ENCODE results near the gene GLIPR1.
A peak's percentile ranks its signal among the peaks of the same experiment; 100 is the strongest.
"Not testable (repeated sequence)": the region's sequence is repeated elsewhere in the genome, so short reads cannot be mapped to it uniquely, and the experiment has no call there.

The GLIPR1 gene

GRCh38 chr12:75474116-75474515 lies 6.4 kb upstream of the GLIPR1 start:
- no peak for DNase-seq (ENCODE audit: low read depth in 2 of 2)

DNA sequence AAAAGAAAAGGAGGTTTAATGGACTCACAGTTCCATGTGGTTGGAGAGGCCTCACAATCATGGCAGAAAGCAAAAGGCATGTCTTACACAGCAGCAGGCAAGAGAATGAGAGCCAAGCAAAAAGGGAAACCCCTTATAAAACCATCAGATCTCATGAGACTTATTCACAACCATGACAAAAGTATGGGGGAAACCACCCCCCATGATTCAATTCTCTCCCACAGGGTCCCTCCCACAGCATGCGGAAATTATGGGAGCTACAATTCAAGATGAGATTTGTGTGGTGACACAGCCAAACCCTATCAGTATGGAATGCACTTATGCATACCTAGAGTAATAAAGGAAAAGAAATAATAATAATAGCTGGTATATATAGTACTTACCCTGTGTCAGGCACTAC lies 4.5 kb upstream of the GLIPR1 start:
- DNase-seq (ENCODE audit: low read depth in 2 of 2), result peak; percentile 20 to 44

DNA sequence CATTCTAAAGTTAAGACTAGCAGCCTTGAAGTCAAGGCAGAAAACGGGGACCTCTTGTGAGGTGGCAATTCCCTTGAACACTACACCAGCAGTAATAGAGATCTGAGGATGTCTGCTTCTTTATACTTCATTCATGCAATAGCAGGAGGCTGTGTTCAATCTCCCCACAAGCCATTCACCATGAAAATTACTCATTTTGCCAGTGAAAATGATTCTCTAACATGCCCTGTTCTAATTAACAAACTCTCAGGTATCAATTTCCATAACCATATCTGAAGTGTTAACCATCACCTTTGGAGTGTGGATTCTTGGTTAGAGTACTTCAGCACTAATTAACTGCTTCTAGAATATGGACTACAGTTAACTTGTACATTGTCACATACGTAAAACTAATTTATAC lies 3.4 kb upstream of the GLIPR1 start:
- no peak for DNase-seq (ENCODE audit: low read depth in 2 of 2)

- no peak for DNase-seq (ENCODE audit: low read depth in 2 of 2)
These were observed 2.3 kb upstream of the GLIPR1 start for GRCh38 chr12:75478116-75478794.

- DNase-seq (ENCODE audit: low read depth in 2 of 2), result no peak
These were observed 543 bp upstream of the GLIPR1 start for GRCh38 chr12:75479963-75480461.

DNA sequence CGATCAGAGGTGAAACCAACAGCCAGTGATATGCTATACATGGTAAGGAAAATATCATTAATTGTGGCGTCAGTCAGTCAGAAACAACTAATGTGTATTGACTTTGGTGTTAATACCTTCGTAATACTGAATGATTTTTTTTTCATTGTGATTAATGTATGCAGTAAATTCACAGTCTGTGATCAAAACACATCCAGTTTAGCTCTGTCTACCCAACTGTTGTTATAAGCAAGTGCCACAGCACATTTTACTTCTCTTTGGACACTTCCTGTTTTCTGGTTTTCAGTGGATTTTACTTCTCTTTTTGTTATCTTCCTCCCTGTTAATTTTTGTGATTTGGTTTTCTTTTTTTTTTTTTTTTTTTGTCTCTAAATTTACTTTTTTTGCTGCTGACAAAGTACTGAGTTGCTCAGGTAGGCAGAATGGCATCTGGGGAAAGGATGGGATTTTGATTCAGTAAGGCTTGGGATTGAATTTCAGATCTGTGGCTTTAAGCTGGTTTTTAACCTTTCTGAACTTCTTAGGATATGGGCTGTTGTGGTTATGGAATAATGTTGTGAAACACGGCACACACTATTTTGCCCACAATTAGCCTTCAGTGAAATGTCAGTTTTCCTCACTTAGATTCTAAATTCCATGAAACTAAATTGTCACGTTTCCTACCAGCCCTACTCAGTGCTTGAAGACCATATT lies 604 bp downstream of the GLIPR1 start:
- DNase-seq (ENCODE audit: low read depth in 2 of 2), result no peak

- DNase-seq (ENCODE audit: low read depth in 2 of 2), result no peak
These were observed 1.2 kb downstream of the GLIPR1 start for GRCh38 chr12:75481774-75482173.

- no peak for DNase-seq (ENCODE audit: low read depth in 2 of 2)
These were observed 2.1 kb downstream of the GLIPR1 start for GRCh38 chr12:75482646-75483045.

DNA sequence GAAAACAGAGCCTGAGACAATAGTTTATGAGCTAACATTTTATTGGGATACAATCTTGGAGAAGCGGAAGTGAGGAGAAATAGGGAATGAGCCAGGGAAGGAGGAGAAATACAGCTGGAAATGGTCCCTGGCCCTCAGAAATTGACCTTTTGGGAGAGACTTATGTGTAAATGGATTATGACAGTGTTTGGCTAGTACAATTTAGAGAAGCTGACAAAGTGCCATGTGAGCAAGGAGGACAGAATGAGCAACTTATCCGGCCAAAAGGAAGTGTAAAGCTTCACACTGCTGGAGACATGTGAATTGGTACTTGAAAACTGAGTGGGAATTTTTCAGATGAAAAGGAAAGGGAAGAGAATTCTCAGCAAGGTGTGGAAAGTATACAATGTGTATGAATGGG lies 2.9 kb downstream of the GLIPR1 start:
- DNase-seq (ENCODE audit: low read depth in 2 of 2), result no peak

DNA sequence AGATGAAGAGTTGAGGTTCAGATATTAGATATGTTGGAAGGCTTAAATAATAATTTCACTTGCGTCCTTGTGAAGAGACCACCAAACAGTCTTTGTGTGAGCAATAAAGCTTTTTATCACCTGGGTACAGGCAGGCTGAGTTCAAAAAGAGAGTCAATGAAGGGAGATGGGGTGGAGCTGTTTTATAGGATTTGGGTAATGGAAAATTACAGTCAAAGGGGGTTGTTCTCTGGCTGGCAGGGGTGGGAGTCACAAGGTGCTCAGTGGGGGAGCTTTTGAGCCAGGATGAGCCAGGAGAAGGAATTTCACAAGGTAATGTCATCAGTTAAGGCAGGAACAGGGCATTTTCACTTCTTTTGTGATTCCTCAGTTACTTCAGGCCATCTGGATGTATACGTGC lies 3.9 kb downstream of the GLIPR1 start:
- not testable (repeated sequence) for DNase-seq (ENCODE audit: low read depth in 2 of 2)

- no peak for DNase-seq (ENCODE audit: low read depth in 2 of 2)
These were observed 6.8 kb downstream of the GLIPR1 start for GRCh38 chr12:75487308-75487707.

- DNase-seq (ENCODE audit: low read depth in 2 of 2), result no peak
These were observed 8.0 kb downstream of the GLIPR1 start for GRCh38 chr12:75488553-75488952.

DNA sequence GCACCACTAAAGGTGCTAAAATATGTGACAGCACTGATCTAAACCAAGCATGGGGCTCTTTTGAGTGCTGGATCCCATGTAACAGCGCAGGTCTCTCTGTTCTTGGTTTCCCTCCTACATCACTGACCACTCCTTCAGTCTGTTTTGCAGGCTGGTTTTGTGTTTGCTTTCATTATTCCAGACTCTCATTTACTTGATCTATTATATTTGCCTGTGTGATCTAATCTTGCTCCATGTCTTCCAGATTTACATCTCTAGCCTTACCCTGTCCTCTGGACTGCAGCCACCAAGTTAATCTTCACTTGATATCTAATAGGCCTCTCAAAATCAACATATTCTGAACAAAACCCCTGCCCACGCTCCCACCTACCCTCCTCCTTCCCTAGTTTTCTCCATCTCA lies 8.6 kb downstream of the GLIPR1 start:
- DNase-seq (ENCODE audit: low read depth in 2 of 2), result no peak

- no peak for DNase-seq (ENCODE audit: low read depth in 2 of 2)
These were observed 9.2 kb downstream of the GLIPR1 start for GRCh38 chr12:75489613-75490210.

DNA sequence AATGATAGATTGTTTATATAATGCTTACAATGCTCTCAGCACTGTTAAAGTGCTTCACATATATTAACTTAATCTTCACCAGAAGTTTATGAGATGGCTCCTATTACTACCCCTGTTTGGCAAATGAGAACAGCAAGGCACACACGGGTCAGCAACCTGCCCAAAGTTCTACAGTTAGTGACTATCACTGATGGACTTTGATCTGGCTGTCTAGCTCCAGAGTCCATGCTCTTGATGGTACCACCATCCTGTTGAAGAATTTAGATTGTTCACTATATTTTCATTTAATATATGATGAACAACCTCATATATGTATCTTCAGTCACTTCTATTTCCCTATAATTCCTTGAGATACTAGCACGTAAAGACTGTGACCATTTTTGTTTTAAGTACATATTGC lies 10.6 kb downstream of the GLIPR1 start:
- no peak for DNase-seq (ENCODE audit: low read depth in 2 of 2)

- no peak for DNase-seq (ENCODE audit: low read depth in 2 of 2)
These were observed 22.9 kb downstream of the GLIPR1 start for GRCh38 chr12:75503459-75503858.

GRCh38 chr12:75503866-75504265 lies 23.3 kb downstream of the GLIPR1 start:
- DNase-seq (ENCODE audit: low read depth in 2 of 2), result no peak

GRCh38 chr12:75505706-75506312 lies 25.3 kb downstream of the GLIPR1 start:
- no peak for DNase-seq (ENCODE audit: low read depth in 2 of 2)

- DNase-seq (ENCODE audit: low read depth in 2 of 2), result no peak
These were observed 26.5 kb downstream of the GLIPR1 start for GRCh38 chr12:75507086-75507485.

DNA sequence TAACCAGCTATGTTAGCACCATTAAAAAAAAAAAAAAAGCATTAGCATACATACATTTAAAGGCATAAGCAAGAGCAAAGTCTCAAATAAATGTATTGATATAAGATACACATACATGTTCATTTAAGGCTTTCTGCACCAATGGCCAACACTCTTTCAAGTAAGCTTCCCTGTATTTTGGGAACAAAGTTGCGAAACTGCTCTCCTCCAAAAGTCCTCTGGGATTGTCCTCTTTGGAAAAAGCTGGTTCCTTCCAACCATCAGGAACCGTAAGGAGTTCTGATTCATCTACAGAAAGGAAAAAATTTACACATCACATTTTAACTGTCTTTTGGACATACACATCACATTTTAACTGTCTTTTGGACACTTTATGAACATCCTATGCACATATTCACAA lies 27.6 kb downstream of the GLIPR1 start:
- DNase-seq (ENCODE audit: low read depth in 2 of 2), result no peak

GRCh38 chr12:75509621-75510020 lies 29.1 kb downstream of the GLIPR1 start:
- no peak for DNase-seq (ENCODE audit: low read depth in 2 of 2)

Measured in stimulated activated CD4-positive, alpha-beta T cell treated with anti-CD3 and anti-CD28 coated beads, Interleukin-4, amount 100 ng/mL, for 48 hours (primary cell).